ENCODE data around the gene GPR62. TPM values are rescaled to one million over a fixed set of nuclear protein-coding genes. Genes with fewer than 3 reads are reported as not detected.

Gene GPR62
- total RNA-seq, 6 experiments from 2014 or later, result 0.18 to 0.37 TPM; not detected in 4

- H3K36me3 ChIP-seq, result no peaks in the 10 kb centered on the region
- intact Hi-C loops (cut with DNase I), result no loop called here
- peaks cover 0 to 19% (median 2%) of the 10 kb centered on the region in 4 donors for H3K4me1 ChIP-seq
- H3K27me3 ChIP-seq, result no peaks in the 10 kb centered on the region
- TF ChIP-seq CTCF (IDR thresholded peaks at IDR 0.05) (no peak), POLR2A (IDR thresholded peaks at IDR 0.05) (no peak)
- H3K27ac ChIP-seq, result no peak overlapping the region
- H3K9me3 ChIP-seq, result no peaks in the 10 kb centered on the region
- ATAC-seq (peak in 2 of 4 donors; percentile 13 to 30), DNase-seq (no peak)
- 85% methylated on average over 8 of the region's 20 CpGs for WGBS (ENCODE audit: insufficient coverage, low coverage, low lambda C conversion rate, missing lambda C conversion rate)
- no peak overlapping the region for H3K4me3 ChIP-seq
Observed at GRCh38 chr3:51958603-51959521, 3.7 kb downstream of the GPR62 start.

- Histone ChIP-seq H3K4me1 (peaks cover 0 to 19% (median 2%) of the 10 kb centered on the region in 4 donors), H3K9me3 (no peaks in the 10 kb centered on the region), H3K36me3 (no peaks in the 10 kb centered on the region), H3K27me3 (no peaks in the 10 kb centered on the region), H3K4me3 (no peak overlapping the region), H3K27ac (no peak overlapping the region)
- WGBS (ENCODE audit: insufficient coverage, low coverage, low lambda C conversion rate, missing lambda C conversion rate), result 83% methylated on average over 1 of the region's 7 CpGs
- DNase-seq (no peak), ATAC-seq (no peak)
- TF ChIP-seq POLR2A (IDR thresholded peaks at IDR 0.05), result no peak
- TF ChIP-seq CTCF (IDR thresholded peaks at IDR 0.05), result no peak
- intact Hi-C loops (cut with DNase I), result no loop called here
Observed at GRCh38 chr3:51959651-51960050, 4.5 kb downstream of the GPR62 start.

GRCh38 chr3:51960386-51960785, 5.2 kb downstream of the GPR62 start:
- no peak for ATAC-seq
- H3K4me1 ChIP-seq, result peaks cover 0 to 19% (median 2%) of the 10 kb centered on the region in 4 donors
- DNase-seq, result no peak
- H3K4me3 ChIP-seq, result no peak overlapping the region
- no peaks in the 10 kb centered on the region for H3K9me3 ChIP-seq
- intact Hi-C loops (cut with DNase I), result no loop called here
- no peak overlapping the region for H3K27ac ChIP-seq
- H3K36me3 ChIP-seq, result no peaks in the 10 kb centered on the region
- TF ChIP-seq CTCF (IDR thresholded peaks at IDR 0.05) (no peak), POLR2A (IDR thresholded peaks at IDR 0.05) (no peak)
- no peaks in the 10 kb centered on the region for H3K27me3 ChIP-seq
- WGBS (ENCODE audit: insufficient coverage, low coverage, low lambda C conversion rate, missing lambda C conversion rate), result no CpG with 5 or more reads among the region's 10 CpGs

- no peak overlapping the region for H3K4me3 ChIP-seq
- ATAC-seq, result no peak
- H3K27ac ChIP-seq, result no peak overlapping the region
- no peak for DNase-seq
- intact Hi-C loops (cut with DNase I), result no loop called here
- WGBS (ENCODE audit: insufficient coverage, low coverage, low lambda C conversion rate, missing lambda C conversion rate), result 80% methylated on average over 1 of the region's 18 CpGs
- H3K36me3 ChIP-seq, result no peaks in the 10 kb centered on the region
- no peak for TF ChIP-seq CTCF (IDR thresholded peaks at IDR 0.05)
- H3K9me3 ChIP-seq, result no peaks in the 10 kb centered on the region
- H3K27me3 ChIP-seq, result no peaks in the 10 kb centered on the region
- peaks cover 0 to 14% (median 2%) of the 10 kb centered on the region in 4 donors for H3K4me1 ChIP-seq
Observed at GRCh38 chr3:51961011-51961410, 5.8 kb downstream of the GPR62 start.
